ENCODE data around the gene B3GNT9.

Gene B3GNT9

DNA sequence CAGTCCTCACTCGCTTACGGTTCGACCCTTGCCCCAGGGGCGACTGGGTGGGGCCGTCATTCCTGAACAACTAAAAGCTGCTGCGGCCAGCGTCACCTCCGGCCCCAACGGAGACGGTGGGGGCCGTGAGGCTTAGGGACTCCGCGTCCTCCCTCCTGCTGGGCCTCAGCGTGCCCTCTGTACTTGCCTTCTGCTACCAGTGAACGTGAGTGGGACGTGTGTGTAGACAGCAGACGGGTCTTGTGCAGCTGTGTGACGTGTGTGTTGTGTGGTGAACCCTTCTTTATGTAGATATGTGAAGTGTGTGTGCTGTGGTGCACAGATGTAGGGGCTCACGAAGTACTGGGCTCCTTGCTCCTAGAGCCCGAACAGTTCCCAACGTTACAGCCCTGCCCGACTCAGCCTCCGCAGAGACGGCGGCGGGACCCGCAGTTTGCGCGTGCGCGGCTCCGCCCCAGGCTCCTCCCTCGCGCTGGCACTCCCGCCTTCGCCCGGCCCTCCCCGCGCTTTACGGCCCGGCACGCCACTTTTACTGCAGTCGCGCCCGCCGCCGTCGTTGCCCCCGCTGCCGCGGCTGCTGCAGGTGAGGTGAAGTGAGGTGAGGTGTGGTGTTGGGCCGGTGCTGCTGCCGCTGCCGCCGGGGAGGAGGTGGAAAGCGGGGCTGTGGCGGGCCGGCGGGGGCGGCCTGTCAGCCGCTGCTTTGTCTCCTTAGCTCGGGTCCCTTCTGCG is 41.2 kb downstream of the B3GNT9 start, which contains the start of gene PHAF1:
Gene PHAF1, plus strand, starts transcription at position 535 of the 729 bp plus-strand sequence. CDS start 235 bp downstream, outside the sequence.
- DNase-seq: peak; percentile 92 to 97 (median 94)

GRCh38 chr16:67108931-67109406 is 41.8 kb downstream of the B3GNT9 start:
- DNase-seq: no peak

GRCh38 chr16:67108489-67108888 is 42.3 kb downstream of the B3GNT9 start:
- no peak for DNase-seq

DNA sequence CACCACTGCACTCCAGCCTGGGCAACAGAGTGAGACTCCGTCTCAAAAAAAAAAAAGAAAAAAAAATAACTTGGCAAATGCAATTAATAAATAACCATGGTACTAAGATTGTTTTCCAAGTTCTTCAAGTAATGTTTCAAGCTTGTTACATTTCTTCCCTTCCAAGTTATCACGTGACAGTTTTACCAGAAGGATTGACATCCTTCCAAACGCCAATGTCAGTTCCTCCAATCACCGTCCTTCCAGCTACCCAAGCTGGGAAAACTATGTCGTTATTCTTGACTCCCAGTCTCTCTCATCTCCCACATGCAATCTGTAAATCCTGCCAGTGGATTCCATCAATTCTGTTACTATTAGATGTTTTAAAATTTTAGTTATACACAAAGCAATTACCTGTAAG is 44.9 kb downstream of the B3GNT9 start:
- DNase-seq: no peak

- DNase-seq: no peak
Measured at GRCh38 chr16:67105246-67105645, 45.6 kb downstream of the B3GNT9 start.

DNA sequence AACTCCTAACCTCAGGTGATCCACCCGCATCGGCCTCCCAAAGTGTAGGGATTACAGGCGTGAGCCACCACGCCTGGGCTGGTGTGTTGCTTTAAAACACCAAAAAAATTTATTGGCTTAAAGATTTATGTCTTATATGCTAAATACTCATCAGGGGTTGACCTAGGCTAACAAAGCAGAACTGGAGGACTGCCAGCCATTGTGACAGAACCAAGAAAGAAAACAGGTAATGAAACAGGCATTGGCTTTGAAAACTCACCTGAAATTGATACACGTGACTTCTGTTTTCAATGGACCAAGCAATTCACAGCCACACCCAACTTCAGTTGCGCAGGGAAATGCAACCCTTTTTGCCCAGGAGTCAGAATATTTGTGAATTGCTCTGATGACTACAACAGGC is 46.0 kb downstream of the B3GNT9 start:
- no peak for DNase-seq

DNA sequence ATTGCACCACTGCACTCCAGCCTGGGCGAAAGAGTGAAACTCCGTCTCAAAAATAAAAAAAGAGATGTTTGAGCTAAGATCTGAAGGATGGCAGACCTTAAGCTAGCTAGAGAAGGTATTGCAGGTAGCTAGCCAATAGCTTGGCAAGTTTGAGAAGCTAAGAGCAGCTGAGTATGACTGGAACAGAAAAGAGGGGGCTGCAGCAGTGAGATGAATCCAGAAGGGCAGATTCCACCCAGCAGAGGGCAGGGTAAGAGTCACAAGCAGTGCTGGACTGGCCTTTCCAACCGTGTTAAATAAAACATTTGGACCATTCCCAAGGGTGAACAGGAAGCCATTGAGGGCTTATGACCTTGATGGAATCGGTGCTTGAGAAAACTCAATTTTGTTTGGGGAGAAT is 46.7 kb downstream of the B3GNT9 start:
- no peak for DNase-seq

GRCh38 chr16:67101311-67102082 is 49.3 kb downstream of the B3GNT9 start:
- DNase-seq: no peak

- DNase-seq: peak in 3 of 6 experiments; percentile 6 to 18 (median 11)
Measured at GRCh38 chr16:67100569-67101310, 50.1 kb downstream of the B3GNT9 start.

GRCh38 chr16:67098599-67098998 is 52.2 kb downstream of the B3GNT9 start:
- DNase-seq: no peak
